NCI-H1417 (cell line): Measurements from ENCODE around the gene DGCR6.
"Not testable (repeated sequence)": the region's sequence is repeated elsewhere in the genome, so short reads cannot be mapped to it uniquely, and the experiment has no call there.

Experiments used
- DNase-seq, 3 experiments: peaks; one replicate each; lab custom pipeline; 2025; lab: John Stamatoyannopoulos, UW

The DGCR6 gene

DNA sequence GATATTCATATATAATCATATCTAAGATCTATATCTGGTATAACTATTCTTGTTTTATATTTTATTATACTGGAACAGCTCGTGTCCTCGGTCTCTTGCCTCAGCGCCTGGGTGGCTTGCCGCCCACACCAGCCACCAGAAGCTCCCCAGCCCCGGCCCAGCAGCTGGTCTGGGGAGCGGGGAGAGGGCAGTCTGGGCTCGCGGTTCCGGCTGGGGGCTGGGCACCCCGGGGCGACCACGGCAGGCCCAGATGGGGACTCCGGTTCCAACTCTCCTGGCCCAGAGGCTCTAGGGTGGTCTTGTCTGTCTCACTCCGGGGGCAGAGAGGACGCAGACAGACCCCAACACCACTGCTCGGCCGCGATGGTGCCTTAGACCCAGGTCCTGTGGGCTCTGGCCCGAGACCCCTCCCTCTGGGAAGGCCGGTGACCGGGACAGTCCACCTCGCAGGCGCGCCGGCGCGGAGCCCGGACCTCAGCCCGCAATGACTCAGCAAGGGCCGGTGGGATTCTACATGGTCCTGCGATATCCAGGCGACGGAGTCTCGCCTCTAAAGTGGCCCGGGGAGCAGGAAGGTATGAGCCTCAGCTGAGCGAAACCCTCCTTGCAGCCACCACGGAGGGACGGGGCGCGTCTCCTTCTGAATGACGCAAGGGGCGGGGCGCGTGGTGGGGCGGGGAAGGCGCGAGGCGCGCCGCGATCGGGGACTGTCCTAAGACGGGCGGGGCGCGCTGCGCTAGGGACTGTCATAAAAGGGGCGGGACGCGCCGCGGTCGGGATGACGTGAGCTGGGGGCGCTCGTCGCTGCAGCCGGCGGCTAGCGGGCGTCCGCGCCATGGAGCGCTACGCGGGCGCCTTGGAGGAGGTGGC lies at the start of gene DGCR6:
Gene DGCR6, plus strand, starts transcription at position 781 of the 870 bp plus-strand sequence. Its CDS starts 55 bp downstream, at position 836.
- DNase-seq = no peak

DNA sequence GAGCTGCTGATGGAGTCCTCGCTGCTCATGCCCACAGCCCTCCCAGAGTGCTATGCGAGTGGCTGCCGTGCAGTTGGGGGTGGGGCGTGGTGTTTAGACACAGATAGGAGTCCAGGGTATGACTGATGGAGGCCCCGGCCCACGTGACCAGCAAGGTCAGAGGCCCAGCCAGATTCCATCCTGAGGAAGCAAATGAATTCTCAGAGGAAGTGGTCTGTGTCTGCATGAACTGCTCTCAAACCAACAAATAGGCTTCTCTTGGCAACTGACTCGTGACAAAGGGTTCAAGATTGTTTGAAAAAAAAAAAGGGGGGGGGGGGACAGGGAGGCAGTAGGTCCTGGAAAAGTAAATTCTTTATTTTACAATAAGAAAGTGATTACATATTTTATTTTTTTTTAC lies 46.8 kb upstream of the DGCR6 start:
- not testable (repeated sequence) for DNase-seq

DNA sequence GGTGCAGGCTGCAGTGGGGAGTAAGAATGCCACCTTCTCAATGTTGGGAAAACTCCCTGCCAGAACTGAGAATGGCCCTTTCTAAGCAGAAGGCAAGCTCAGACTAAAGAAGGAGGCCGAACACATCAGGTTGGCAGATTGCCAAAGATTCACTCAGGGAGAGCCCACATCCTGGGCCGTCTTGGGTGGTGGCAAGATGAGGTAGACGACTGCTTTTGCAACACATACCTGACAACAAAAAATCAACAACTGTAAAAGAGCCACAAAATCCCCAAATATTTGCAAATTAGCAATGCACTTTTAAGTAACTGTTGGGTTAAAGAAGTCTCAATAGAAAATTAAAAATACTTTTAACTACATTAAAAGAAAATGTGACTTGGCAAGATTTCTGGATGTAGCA lies 24.9 kb upstream of the DGCR6 start:
- not testable (repeated sequence) for DNase-seq

DNA sequence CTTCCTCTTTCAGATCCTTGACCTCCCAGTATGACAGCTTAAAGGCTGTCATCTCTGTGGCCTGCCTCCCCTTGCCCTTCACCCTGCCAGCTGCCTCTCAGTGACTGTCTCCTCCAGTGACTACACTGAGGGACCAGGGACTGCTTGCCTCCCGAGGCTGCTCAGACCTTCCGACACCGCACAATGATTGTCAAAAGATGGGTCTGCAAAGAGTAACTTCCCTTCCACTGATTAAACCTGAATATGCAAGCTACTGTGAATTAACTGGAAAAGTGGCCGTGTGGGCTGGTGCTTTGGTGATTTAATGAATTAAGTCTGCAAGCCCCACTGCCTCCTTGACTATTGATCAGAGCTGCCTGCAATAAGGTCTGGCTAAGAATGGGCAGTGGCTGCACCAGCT lies 21.7 kb upstream of the DGCR6 start:
- DNase-seq = not testable (repeated sequence)

DNA sequence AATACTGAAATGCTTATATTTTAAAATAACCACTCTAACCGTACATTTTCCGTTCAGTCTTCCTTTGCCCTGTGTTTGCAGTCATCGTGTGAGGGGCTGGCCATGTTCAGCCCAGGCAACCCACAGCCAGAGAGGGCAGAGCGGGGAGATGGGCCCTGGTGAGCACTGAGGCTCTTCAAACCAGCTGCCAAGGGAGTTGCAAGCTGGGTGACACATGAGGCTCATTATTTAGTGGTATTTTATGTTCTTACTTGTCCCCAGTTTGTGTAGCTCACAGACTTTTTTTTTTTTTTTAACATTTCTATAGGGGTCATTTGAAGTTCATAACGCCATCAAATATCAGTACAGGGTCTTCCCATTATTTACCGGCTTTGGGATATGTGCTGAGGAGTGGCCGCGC lies 18.0 kb upstream of the DGCR6 start:
- DNase-seq = no peak

DNA sequence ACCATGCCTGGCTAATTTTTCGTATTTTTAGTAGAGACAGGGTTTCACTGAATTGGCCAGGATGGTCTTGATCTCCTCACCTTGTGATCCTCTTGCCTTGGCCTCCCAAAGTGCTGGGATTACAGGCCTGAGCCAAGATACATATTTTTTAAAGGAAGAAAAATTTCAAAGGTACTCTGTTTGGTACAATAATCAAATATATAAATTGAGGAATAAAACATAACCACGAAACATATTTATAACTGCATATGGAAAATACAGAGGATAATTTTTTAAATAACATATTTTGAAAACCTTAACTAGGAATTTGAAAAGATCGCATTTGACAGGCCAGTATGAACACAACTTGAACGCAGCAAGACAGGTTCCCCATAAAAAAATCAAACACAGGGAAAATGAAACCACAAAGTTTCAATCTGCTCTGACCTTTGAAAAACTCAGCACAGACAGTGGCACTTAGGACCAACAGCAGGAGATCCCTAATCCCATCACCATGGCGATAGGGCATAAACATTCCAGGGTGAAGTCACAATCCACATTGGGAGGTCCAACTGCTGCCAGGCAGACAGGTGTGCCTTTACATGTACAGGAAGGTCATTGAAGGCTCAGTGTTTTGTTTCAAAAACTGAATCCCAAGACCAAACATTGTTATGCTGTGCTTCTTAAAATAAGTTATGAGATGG lies 15.5 kb upstream of the DGCR6 start:
- DNase-seq = not testable (repeated sequence)

DNA sequence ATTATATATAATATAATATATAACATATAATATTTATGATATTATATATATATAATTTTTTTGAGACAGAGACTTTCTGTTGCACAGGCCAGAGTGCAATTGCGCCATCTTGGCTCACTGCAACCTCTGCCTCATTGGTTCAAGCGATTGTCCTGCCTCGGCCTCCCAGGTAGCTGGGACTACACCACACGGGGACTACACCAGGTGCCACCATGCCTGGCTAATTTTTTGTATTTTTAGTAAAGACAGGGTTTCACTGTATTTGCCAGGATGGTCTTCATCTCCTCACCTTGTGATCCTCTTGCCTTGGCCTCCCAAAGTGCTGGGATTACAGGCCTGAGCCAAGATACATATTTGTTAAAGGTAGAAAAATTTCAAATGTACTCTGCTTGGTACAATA lies 12.3 kb upstream of the DGCR6 start:
- DNase-seq = not testable (repeated sequence)

DNA sequence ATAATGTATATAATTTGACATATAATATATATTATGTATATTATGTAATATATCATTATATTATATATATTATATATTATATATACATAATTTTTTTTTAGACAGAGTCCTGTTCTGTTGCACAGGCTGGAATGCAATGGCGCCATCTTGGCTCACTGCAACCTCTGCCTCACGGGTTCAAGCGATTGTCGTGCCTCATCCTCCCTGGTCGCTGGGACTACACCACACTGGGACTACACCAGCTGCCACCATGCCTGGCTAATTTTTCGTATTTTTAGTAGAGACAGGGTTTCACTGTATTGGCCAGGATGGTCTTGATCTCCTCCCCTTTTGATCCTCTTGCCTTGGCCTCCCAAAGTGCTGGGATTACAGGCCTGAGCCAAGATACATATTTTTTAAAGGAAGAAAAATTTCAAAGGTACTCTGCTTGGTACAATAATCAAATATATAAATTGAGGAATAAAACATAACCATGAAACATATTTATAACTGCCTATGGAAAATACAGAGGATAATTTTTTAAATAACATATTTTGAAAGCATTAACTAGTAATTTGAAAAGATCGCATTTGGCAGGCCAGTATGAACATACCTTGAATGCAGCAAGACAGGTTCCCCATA lies 10.0 kb upstream of the DGCR6 start:
- DNase-seq = not testable (repeated sequence)

DNA sequence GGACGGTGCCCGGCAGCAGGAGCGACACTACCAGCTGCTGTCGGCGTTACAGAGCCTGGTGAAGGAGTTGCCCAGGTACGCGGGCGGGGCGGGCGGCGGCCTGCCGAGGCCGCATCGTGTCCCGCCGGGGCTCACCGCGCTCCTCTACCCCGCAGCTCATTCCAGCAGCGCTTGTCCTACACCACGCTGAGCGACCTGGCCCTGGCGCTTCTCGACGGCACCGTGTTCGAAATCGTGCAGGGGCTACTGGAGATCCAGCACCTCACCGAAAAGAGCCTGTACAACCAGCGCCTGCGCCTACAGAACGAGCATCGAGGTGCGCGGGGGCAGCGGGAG lies 258 bp downstream of the DGCR6 start:
- not testable (repeated sequence) for DNase-seq

DNA sequence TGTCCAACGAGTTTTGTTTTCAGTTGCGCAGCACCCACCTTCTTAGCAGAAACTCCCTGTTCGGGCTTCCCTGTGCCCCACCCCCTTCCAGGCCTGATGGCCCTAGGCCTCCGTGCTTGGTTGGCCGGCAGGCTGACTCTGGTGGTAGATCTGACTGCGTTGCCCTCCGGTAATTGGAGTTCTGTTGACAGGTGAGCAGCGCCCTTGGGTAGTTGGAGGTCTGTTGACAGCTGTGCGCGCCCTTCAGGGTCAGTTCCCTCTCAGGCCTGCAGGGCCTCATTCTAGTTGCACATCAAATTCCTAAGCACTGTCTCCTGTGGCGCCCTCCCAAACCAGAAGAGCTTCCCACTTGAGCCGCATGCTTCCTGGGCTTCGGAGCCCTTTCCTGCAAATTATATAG lies 776 bp downstream of the DGCR6 start:
- no peak for DNase-seq

DNA sequence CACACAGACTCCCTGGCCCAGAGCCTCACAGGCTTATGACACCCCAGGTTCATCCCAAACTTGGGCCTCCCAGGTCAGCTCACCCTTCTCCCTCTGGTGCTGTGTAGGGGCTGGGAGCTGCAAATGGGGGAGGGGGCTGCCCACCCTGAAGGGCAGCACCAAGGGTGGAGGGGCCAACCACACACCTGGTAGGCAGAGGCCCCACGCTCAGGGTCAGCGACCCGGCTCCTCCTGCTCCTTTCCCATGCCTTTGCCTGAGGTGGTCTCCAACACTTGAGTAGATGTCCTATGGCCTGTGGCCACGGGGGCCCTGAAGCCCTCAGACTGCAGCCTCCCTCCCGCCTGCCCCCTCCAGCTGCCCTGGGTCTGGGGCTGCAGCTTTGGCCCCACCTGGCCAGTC lies 3.4 kb downstream of the DGCR6 start:
- DNase-seq = no peak

DNA sequence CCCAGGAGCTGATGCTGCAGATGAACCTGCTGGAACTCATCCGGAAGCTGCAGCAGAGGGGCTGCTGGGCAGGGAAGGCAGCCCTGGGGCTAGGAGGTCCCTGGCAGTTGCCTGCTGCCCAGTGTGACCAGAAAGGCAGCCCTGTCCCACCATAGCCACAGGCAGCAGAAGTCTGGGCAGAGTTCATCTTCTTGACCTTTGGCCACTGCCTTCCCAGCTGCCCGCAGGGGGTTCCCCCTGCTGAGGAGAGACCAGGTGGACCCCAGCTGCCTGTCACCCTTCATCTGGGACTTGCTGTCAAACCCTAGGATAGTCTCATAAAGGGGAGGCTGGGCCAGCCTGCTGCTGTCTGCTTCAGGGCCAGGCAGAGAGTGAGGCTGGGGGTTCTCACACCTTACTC lies 5.4 kb downstream of the DGCR6 start:
- not testable (repeated sequence) for DNase-seq

DNA sequence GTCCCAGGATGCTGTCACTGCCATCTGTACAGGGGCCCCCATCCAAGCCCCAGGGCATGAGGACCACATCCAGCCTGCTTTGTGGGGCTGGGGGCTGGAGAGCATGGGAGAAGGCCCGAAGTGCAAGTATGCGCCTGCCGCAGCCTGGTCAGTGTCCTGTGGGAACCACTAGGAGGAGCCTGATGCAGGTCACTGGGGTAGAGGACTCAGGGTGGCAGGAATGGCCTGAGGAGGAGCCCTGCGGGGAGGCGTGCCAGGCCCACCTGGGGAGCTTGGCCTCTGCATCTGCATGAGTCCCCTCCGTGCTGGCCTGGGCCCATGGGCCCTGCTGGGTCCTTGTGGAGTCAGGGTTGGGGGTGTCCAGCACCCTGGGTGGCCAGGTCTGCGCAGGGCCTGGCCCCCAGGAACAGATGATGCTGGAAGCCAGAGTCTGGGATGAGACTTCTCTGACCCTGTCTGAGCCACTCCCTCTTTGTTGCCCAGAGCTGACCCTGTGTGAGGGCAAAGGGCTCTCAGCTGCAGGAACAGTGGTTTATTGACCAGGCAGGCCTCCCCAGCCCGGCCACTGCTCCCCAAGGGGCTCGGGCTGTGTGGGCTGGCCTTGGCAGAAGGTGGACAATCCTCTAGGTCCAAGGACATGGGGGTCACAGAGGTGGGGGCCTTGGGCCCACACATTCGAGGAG lies 6.3 kb downstream of the DGCR6 start:
- DNase-seq = not testable (repeated sequence)

DNA sequence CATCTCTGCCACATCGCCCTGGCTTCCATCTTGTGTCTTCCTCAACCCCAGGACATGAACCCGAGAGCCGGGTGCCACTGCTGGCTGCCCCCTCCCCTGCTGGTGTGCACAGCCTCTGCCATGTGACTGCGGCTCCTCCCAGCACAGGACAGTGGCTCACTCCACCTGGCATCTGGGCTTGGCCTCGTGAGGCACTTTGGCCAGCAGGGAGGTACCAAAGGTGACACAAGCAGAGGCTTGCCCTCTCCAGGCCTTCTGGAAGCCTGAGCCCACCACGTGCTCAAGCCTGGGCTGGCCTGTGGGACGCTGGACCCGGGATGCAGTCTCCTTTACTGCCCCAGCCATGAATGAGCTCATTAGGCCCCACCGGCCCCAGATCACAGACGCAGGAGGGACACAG lies 8.4 kb downstream of the DGCR6 start:
- DNase-seq = not testable (repeated sequence)

DNA sequence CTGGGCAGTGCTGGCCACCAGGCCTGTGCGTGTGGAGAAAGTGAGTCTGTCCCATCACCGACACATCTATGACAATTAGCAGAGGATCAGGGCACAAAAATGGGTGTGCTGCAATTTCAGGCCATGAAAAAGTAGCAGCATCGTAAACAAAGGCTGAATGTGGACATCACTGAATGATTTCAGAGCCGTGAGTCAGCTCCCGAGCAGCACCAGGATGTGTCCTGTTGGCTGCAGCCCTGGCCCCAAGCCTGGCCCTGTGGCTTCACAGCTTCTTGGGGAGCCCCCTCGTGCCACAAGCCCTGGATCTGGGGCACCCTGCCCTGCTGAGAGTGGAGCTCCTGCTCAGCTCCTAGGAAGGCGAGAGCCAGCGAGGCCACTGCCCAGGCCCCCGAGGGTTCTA lies 9.4 kb downstream of the DGCR6 start:
- not testable (repeated sequence) for DNase-seq

DNA sequence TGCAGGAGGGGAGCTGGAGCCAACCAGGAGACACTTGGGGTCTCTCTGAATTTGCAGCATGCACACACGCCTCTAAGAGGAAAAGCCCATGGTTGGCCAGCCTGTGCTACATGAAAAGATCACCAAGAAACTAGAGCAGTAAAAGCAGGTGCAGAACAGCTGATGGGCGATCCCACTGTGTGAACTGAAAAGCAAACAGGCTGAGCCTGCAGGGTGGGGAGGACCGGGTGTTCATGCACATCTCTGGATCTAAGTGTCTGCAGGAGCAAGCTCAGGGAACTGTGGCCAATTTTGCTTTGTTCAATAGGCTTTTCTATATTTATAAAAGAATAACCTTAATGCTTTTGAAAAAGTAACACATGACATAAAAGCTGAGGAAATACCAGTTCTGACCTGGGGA lies 11.7 kb downstream of the DGCR6 start:
- DNase-seq = not testable (repeated sequence)

DNA sequence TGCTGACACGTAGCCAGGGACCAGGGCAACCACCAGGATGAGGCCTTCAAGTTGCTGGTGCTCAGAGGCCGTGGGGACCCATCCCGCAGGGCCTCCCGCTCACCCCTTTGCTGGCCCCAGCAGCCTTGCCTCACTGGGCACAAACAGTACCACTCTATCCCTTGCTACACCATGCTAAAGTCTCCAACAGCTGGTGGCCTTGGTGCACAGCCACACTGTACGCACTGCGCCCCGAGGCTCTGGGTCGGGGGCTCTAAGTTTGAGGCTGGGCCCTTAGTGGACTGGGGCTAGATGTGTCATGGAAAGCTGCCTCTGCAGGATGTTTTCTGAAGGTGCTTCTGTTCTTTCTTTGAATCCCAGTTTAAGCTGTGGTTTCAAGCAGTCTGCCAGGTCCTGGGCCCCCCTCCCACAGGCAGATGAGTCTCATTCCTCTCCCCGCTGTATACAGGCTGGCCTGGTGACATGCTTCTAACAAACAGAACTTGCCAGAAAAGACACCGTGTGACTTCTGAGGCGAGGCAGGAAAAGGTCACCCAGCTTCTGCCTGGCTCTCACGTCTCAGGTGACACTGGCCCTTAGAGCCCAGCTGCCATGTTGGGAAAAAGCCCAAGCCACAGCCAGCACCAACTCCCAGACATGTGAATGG lies 14.3 kb downstream of the DGCR6 start:
- DNase-seq = not testable (repeated sequence)

DNA sequence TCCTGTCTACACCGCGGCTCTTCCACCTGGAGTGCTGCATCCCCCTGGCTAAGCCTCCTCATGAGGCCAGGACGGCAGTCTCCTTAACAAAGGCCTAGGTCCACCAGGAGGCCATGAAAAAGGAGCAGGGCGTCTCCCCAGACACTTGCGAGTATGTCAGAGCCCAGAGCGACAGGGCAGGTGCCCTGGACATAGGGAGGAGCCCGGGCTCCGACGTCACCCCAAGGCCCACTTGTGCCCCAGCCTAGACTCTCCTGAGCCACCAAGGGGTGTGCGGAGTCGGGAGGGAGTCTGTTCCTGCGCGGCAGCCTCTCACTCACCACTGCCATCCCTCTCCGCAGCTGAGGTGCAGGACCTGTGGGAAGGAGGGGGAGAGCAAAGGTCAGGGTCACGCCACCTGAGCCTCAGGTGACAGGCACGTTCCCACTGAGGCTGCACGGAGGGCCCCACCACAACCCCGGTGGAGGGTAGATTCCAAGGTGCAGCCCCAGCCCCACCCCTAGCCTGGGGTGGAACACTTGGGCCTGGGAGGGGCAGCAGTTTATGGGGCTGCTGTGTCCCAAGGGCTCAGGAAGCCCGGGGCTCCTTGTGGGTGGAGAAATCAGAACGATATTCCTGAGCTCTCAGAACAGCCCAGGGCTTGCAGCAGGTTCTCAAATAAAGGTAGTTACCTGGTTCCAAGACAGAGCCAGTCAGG lies 19.4 kb downstream of the DGCR6 start:
- no peak for DNase-seq

DNA sequence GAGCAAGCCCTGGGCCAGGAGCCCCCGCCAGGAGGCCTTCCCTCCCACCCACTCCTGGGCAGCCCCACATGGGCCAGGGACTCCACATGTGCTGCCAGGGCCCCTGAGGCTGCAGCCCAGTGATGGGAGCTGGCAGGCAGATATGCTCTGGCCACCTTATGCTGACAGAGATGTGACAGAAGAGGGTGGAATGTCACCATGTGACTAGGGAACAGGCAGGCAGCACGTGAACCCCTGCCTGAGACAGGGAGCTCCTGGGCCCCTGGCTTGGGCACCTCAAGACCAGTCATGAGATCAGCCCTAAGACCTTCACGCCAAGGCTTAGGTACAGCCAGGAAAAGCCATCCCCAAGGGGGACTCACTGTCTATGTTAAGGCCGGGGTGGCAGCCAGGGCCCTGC lies 20.9 kb downstream of the DGCR6 start:
- DNase-seq = no peak

DNA sequence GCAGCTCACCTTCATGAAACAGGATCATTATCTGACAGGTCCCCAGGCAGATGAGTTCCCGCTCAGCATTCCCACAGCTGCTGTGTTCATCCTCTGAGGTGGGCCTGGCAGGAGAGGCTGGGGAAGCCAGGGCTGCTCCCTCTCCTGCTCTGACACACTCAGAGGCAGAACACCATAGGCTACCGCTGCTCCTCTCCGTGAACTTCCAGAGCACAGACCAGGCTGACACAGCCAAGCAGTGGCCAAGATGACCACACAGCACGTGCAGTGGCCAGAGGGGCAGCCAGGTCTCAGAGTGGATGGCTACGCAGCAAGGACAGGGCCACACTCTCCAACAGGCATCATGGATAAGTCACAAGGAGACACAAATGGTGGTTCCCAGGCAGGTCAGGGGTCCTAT lies 21.5 kb downstream of the DGCR6 start:
- no peak for DNase-seq

DNA sequence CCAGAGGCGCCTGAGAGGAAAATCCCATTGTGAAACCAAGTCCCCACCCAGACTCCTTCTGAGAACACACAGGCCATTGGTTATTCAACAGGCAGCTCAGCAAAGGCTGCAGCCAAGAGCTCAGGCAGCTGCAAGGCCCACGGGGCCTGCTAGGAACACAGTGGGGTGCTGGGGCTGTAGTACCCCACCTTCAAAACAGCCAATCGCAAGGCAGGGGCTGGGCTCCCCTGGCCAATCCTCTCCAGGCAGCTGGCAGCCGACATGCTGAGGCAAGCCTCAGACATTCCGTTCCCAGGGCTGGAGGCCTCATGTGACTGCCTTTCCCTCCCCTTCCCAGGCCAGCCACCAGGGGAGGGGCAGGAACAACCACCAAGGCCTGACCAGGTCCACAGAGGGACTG lies 23.3 kb downstream of the DGCR6 start:
- no peak for DNase-seq
